C4-2B (cell line): ENCODE results near the gene VWF.

Source experiments
- H3K27ac ChIP-seq: fragments of 450-650 bp; 2 replicates; pipeline ENCODE4 v1.5.1; 2017
- CTCF ChIP-seq: fragments of 450-650 bp; conservative IDR thresholded peaks from 2 replicates; pipeline ENCODE4 v1.5.1; 2017; ENCODE audit warnings: mild to moderate bottlenecking
- ZFX ChIP-seq: fragments of 450-650 bp; IDR thresholded peaks from 2 replicates; pipeline ENCODE4 v1.6.1; 2017

The VWF gene

GRCh38 chr12:5924342-5924741 lies 200.1 kb downstream of the VWF start:
- no peak overlapping the region for H3K27ac ChIP-seq
- no peak for TF ChIP-seq CTCF
- TF ChIP-seq ZFX = no peak

- H3K27ac ChIP-seq = no peak overlapping the region
Observed at GRCh38 chr12:5923751-5924150, 200.7 kb downstream of the VWF start.

GRCh38 chr12:5923043-5923605 lies 201.3 kb downstream of the VWF start:
- no peak overlapping the region for H3K27ac ChIP-seq
- TF ChIP-seq CTCF (no peak), ZFX (no peak)

More at GRCh38 chr12:5923751-5924150, 200.7 kb downstream of the VWF start:
- TF ChIP-seq ZFX (no peak), CTCF (no peak)

GRCh38 chr12:5921966-5922899 lies 202.2 kb downstream of the VWF start:
- no peak overlapping the region for H3K27ac ChIP-seq
- TF ChIP-seq ZFX (no peak), CTCF (no peak)

- TF ChIP-seq CTCF (no peak), ZFX (no peak)
- no peak overlapping the region for H3K27ac ChIP-seq
Observed at GRCh38 chr12:5921027-5921909, 203.2 kb downstream of the VWF start.

GRCh38 chr12:5916785-5917290 lies 207.6 kb downstream of the VWF start:
- TF ChIP-seq CTCF = no peak
- no peak for TF ChIP-seq ZFX
- H3K27ac ChIP-seq = no peak overlapping the region
